ENCODE measurements around the gene KIF2C. TPM values are rescaled to one million over a fixed set of nuclear protein-coding genes. Genes with fewer than 3 reads are reported as not detected.
A peak's percentile ranks its signal among the peaks of the same experiment; 100 is the strongest.

The KIF2C gene
- total and polyA plus RNA-seq, 2 donors (not counting 1 experiment from before 2014, with no cell fraction given), result 0.25 to 0.69 TPM

- DNase-seq, result no peak
- H3K4me3 ChIP-seq (ENCODE audit: control extremely low read depth in 1 of 5, extremely low read depth in 1 of 5, insufficient read depth in 1 of 5, low read depth in 2 of 5, low read length in 4 of 5), result no peak overlapping the region
- peaks cover 0 to 54% of the 10 kb centered on the region in 2 experiments for H3K36me3 ChIP-seq (replicated peaks in 1 of 2; ENCODE audit: control extremely low read depth in 1 of 2, control insufficient read depth in 1 of 2, extremely low read depth in 1 of 2, insufficient read depth in 2 of 2, low read length in 1 of 2)
- peaks cover 38% of the 10 kb centered on the region for H4K20me1 ChIP-seq (ENCODE audit: control insufficient read depth, insufficient read depth, low read length, poor library complexity, severe bottlenecking)
- no peak overlapping the region for H3K9ac ChIP-seq (ENCODE audit: low read length)
- H3K27ac ChIP-seq (ENCODE audit: low read length in 2 of 2), result no peak overlapping the region
- peaks cover 35 to 46% of the 10 kb centered on the region in 2 donors for H3K4me1 ChIP-seq (ENCODE audit: control insufficient read depth in 2 of 2, insufficient read depth in 2 of 2, low read length in 2 of 2)
- H3K9me3 ChIP-seq (ENCODE audit: control extremely low read depth in 1 of 3, control insufficient read depth in 2 of 3, insufficient read depth in 1 of 3, low read length in 2 of 3), result no peaks in the 10 kb centered on the region
- CTCF ChIA-PET, result interaction anchor here (0.5 to 0.8 kb wide), 2 partner anchors 9 to 180 kb away, joined by 3 to 4 read pairs; no protein-coding TSS in a partner anchor
- Mint-ChIP-seq H3K9me3 (ENCODE audit: insufficient read depth) (no peaks in the 10 kb centered on the region), H3K4me1 (peaks cover 51% of the 10 kb centered on the region), H3K27ac (no peak overlapping the region), H3K4me3 (no peak overlapping the region), H3K27me3 (no peaks in the 10 kb centered on the region)
- intact Hi-C loops (cut with micrococcal nuclease), result no loop called here
- no peaks in the 10 kb centered on the region for H3K27me3 ChIP-seq (replicated peaks in 1 of 4; ENCODE audit: control extremely low read depth in 1 of 4, control insufficient read depth in 3 of 4, insufficient read depth in 4 of 4, low read length in 3 of 4)
- no peaks in the 10 kb centered on the region for H3K79me2 ChIP-seq (ENCODE audit: control insufficient read depth, insufficient read depth, low read length)
- POLR2A ChIA-PET, result interaction anchor here (0.7 kb wide), 1 partner anchor 17 kb away, joined by 3 read pairs; no protein-coding TSS in a partner anchor
- no peak for ATAC-seq (ENCODE audit: low read depth)
- no peak overlapping the region for H3K4me2 ChIP-seq (replicated peaks; ENCODE audit: low read depth, low read length, poor library complexity, severe bottlenecking)
- TF ChIP-seq CTCF (IDR thresholded peaks at IDR 0.05) (no peak), EZH2 (IDR thresholded peaks at IDR 0.05; ENCODE audit: borderline replicate concordance, insufficient read depth, low read depth, low read length, poor library complexity, severe bottlenecking) (no peak)
- WGBS (ENCODE audit: insufficient coverage), result 94% methylated on average over 14 of the region's 14 CpGs
- no peak overlapping the region for H2AFZ ChIP-seq (ENCODE audit: insufficient read depth, low read depth, low read length, poor library complexity, severe bottlenecking)
Measured at GRCh38 chr1:44780583-44781121, 41.0 kb downstream of the KIF2C start.

GRCh38 chr1:44783697-44784093 is 44.1 kb downstream of the KIF2C start:
- 57% methylated on average over 8 of the region's 8 CpGs for WGBS (ENCODE audit: insufficient coverage)

More at GRCh38 chr1:44783697-44784093, 44.1 kb downstream of the KIF2C start:
- Mint-ChIP-seq H3K9me3 (ENCODE audit: insufficient read depth) (no peaks in the 10 kb centered on the region), H3K27ac (peak overlapping the region; percentile 83), H3K4me1 (peaks cover 36% of the 10 kb centered on the region), H3K4me3 (peak overlapping the region; percentile 82), H3K27me3 (no peaks in the 10 kb centered on the region)
- no peak for TF ChIP-seq EZH2 (IDR thresholded peaks at IDR 0.05; ENCODE audit: borderline replicate concordance, insufficient read depth, low read depth, low read length, poor library complexity, severe bottlenecking)
- DNase-seq, result no peak
- peak overlapping the region; percentile 85 for H2AFZ ChIP-seq (ENCODE audit: insufficient read depth, low read depth, low read length, poor library complexity, severe bottlenecking)
- CTCF ChIA-PET, result interaction anchor here (0.9 to 5.5 kb wide), 10 partner anchors 8 to 228 kb away, joined by 3 to 44 read pairs (median 8); partner anchors contain the start of genes HECTD3, PLK3, RNU5D-1 and RPS8
- peak overlapping the region; percentile 90 for H3K4me2 ChIP-seq (replicated peaks; ENCODE audit: low read depth, low read length, poor library complexity, severe bottlenecking)
- H3K4me3 ChIP-seq (ENCODE audit: control extremely low read depth in 1 of 5, extremely low read depth in 1 of 5, insufficient read depth in 1 of 5, low read depth in 2 of 5, low read length in 4 of 5), result peak overlapping the region in 4 of 5 experiments; percentile 38 to 69 (median 56)
- intact Hi-C loops (cut with micrococcal nuclease), result no loop called here
- no peaks in the 10 kb centered on the region for H3K27me3 ChIP-seq (replicated peaks in 1 of 4; ENCODE audit: control extremely low read depth in 1 of 4, control insufficient read depth in 3 of 4, insufficient read depth in 4 of 4, low read length in 3 of 4)
- no peaks in the 10 kb centered on the region for H3K9me3 ChIP-seq (ENCODE audit: control extremely low read depth in 1 of 3, control insufficient read depth in 2 of 3, insufficient read depth in 1 of 3, low read length in 2 of 3)
- H4K20me1 ChIP-seq (ENCODE audit: control insufficient read depth, insufficient read depth, low read length, poor library complexity, severe bottlenecking), result peaks cover 10% of the 10 kb centered on the region
- peak overlapping the region; percentile 64 for H3K9ac ChIP-seq (ENCODE audit: low read length)
- peak overlapping the region; percentile 40 to 58 for H3K27ac ChIP-seq (ENCODE audit: low read length in 2 of 2)
- no peaks in the 10 kb centered on the region for H3K79me2 ChIP-seq (ENCODE audit: control insufficient read depth, insufficient read depth, low read length)
- POLR2A ChIA-PET, result interaction anchor here (0.6 to 3.1 kb wide), 7 partner anchors 8 to 227 kb away, joined by 3 to 25 read pairs (median 4); partner anchors contain the start of genes HECTD3 and RPS8
- ATAC-seq (ENCODE audit: low read depth), result no peak
- H3K36me3 ChIP-seq (replicated peaks in 1 of 2; ENCODE audit: control extremely low read depth in 1 of 2, control insufficient read depth in 1 of 2, extremely low read depth in 1 of 2, insufficient read depth in 2 of 2, low read length in 1 of 2), result peaks cover 0 to 25% of the 10 kb centered on the region in 2 experiments
- peaks cover 25 to 34% of the 10 kb centered on the region in 2 donors for H3K4me1 ChIP-seq (ENCODE audit: control insufficient read depth in 2 of 2, insufficient read depth in 2 of 2, low read length in 2 of 2)

Data from B cell (primary cell).